Keratinocyte (primary cell): Measurements from ENCODE around the gene DYNC1I1.

ENCODE experiments used
- EZH2 ChIP-seq: IDR thresholded peaks from one replicate; pipeline ENCODE4 v1.6.1; 2012; ENCODE audit warnings: inconsistent platforms, mild to moderate bottlenecking, low read length, moderate library complexity
- TF ChIP-seq, protein P1 (sequence below), 3 experiments: IDR thresholded peaks in 1 of 3; conservative IDR thresholded peaks in 1 of 3; optimal IDR thresholded peaks in 1 of 3; 2 replicates in 2 of 3; 3 replicates in 1 of 3; pipeline versions ENCODE3 to v1.5.1; 2011; ENCODE audit warnings: low read length in 3 of 3, mild to moderate bottlenecking in 3 of 3, moderate library complexity in 2 of 3, control low read depth in 1 of 3, inconsistent platforms in 1 of 3; ENCODE audit not compliant: insufficient read depth in 2 of 3; ENCODE audit errors: extremely low read depth in 1 of 3

GRCh38 chr7:96067321-96067720, 295.0 kb downstream of the DYNC1I1 start:
- TF ChIP-seq, protein P1, sequence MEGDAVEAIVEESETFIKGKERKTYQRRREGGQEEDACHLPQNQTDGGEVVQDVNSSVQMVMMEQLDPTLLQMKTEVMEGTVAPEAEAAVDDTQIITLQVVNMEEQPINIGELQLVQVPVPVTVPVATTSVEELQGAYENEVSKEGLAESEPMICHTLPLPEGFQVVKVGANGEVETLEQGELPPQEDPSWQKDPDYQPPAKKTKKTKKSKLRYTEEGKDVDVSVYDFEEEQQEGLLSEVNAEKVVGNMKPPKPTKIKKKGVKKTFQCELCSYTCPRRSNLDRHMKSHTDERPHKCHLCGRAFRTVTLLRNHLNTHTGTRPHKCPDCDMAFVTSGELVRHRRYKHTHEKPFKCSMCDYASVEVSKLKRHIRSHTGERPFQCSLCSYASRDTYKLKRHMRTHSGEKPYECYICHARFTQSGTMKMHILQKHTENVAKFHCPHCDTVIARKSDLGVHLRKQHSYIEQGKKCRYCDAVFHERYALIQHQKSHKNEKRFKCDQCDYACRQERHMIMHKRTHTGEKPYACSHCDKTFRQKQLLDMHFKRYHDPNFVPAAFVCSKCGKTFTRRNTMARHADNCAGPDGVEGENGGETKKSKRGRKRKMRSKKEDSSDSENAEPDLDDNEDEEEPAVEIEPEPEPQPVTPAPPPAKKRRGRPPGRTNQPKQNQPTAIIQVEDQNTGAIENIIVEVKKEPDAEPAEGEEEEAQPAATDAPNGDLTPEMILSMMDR (optimal IDR thresholded peaks at IDR 0.05 in 1 of 3, IDR thresholded peaks at IDR 0.05 in 1 of 3, conservative IDR thresholded peaks at IDR 0.05 in 1 of 3; ENCODE audit: extremely low read depth in 1 of 3, insufficient read depth in 2 of 3, low read length in 3 of 3) = no peak
- no peak for TF ChIP-seq EZH2
